Measurements from ENCODE around the gene ITGAD. TPM values are rescaled to one million over a fixed set of nuclear protein-coding genes. Genes with fewer than 3 reads are reported as not detected.

The ITGAD gene
- total RNA-seq, 4 donors from 2014 or later = not detected

DNA sequence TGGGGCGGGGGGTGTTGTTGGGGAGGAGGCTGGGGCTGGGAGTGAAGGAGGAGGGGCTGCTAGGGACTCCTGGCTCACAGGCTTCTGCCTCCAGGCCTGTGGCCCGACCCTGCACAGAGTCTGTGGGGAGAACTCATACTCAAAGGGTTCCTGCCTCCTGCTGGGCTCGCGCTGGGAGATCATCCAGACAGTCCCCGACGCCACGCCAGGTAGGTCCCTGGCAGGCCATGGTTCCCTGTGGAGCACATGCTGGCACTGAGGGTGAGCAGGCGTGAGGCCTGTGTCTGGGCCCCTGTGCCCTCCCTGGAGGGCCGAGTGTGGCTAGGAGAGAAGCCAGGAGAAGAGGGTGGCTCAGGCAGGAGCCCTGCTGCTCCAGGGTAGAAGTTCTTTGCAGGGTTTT is 4.6 kb downstream of the ITGAD start:
- TF ChIP-seq POLR2AphosphoS5 (IDR thresholded peaks at IDR 0.05) (no peak), EP300 (IDR thresholded peaks at IDR 0.05) (no peak), POLR2A (IDR thresholded peaks at IDR 0.05) (no peak)
- TF ChIP-seq, protein P1, sequence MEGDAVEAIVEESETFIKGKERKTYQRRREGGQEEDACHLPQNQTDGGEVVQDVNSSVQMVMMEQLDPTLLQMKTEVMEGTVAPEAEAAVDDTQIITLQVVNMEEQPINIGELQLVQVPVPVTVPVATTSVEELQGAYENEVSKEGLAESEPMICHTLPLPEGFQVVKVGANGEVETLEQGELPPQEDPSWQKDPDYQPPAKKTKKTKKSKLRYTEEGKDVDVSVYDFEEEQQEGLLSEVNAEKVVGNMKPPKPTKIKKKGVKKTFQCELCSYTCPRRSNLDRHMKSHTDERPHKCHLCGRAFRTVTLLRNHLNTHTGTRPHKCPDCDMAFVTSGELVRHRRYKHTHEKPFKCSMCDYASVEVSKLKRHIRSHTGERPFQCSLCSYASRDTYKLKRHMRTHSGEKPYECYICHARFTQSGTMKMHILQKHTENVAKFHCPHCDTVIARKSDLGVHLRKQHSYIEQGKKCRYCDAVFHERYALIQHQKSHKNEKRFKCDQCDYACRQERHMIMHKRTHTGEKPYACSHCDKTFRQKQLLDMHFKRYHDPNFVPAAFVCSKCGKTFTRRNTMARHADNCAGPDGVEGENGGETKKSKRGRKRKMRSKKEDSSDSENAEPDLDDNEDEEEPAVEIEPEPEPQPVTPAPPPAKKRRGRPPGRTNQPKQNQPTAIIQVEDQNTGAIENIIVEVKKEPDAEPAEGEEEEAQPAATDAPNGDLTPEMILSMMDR (IDR thresholded peaks at IDR 0.05) = no peak
- Histone ChIP-seq H3K36me3 (no peaks in the 10 kb centered on the region), H3K27me3 (peaks cover 9% of the 10 kb centered on the region), H3K27ac (no peak overlapping the region), H3K4me3 (no peak overlapping the region), H3K9me3 (no peaks in the 10 kb centered on the region), H3K4me1 (no peaks in the 10 kb centered on the region)
- DNase-seq (ENCODE audit: low spot score in 2 of 2) = no peak
- 67% methylated on average over 7 of the region's 9 CpGs for WGBS

DNA sequence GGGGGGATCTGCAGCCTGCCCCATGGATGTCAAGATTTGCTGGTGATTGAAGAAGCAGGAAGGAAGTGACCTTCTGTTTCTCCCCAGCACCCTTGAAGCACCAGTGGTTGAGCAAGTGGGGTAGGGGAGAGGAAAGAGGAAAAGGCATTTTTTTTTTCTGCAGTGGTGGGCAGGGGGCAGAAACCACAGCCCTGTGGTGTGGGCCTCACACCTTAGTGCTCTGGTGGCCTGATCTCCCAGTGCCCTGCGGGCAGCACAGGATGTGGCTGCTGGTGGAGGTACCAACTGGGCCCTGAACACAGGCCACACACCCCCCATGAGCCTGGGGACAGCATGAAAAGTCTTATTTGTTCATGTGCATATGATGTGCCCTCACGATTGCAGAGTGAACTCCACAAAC is 7.1 kb downstream of the ITGAD start:
- no peaks in the 10 kb centered on the region for H3K9me3 ChIP-seq
- DNase-seq (ENCODE audit: low spot score in 2 of 2) = no peak
- H3K27ac ChIP-seq = no peak overlapping the region
- H3K36me3 ChIP-seq = no peaks in the 10 kb centered on the region
- TF ChIP-seq POLR2AphosphoS5 (IDR thresholded peaks at IDR 0.05) = no peak
- TF ChIP-seq, protein P1 (IDR thresholded peaks at IDR 0.05) = no peak
- 71% methylated on average over 1 of the region's 2 CpGs for WGBS
- H3K4me3 ChIP-seq = no peak overlapping the region
- no peaks in the 10 kb centered on the region for H3K4me1 ChIP-seq
- H3K27me3 ChIP-seq = no peaks in the 10 kb centered on the region

- Histone ChIP-seq H3K36me3 (no peaks in the 10 kb centered on the region), H3K9me3 (no peaks in the 10 kb centered on the region), H3K27me3 (no peaks in the 10 kb centered on the region), H3K4me3 (no peak overlapping the region), H3K27ac (no peak overlapping the region), H3K4me1 (no peaks in the 10 kb centered on the region)
- DNase-seq (ENCODE audit: low spot score in 2 of 2) = no peak
- TF ChIP-seq, protein P1 (IDR thresholded peaks at IDR 0.05) = no peak
- TF ChIP-seq POLR2AphosphoS5 (IDR thresholded peaks at IDR 0.05) (no peak), POLR2A (IDR thresholded peaks at IDR 0.05) (no peak), EP300 (IDR thresholded peaks at IDR 0.05) (no peak)
- WGBS = 61% methylated on average over 5 of the region's 11 CpGs
These were observed 8.3 kb downstream of the ITGAD start for GRCh38 chr16:31401436-31401835.

- no peak overlapping the region for H3K4me3 ChIP-seq
- H3K9me3 ChIP-seq = no peaks in the 10 kb centered on the region
- TF ChIP-seq, protein P1 (IDR thresholded peaks at IDR 0.05) = no peak
- TF ChIP-seq POLR2AphosphoS5 (IDR thresholded peaks at IDR 0.05) = no peak
- no peak overlapping the region for H3K27ac ChIP-seq
- 65% methylated on average over 1 of the region's 1 CpG for WGBS
- no peaks in the 10 kb centered on the region for H3K4me1 ChIP-seq
- no peak for DNase-seq (ENCODE audit: low spot score in 2 of 2)
- no peaks in the 10 kb centered on the region for H3K27me3 ChIP-seq
- H3K36me3 ChIP-seq = no peaks in the 10 kb centered on the region
These were observed 9.6 kb downstream of the ITGAD start for GRCh38 chr16:31402687-31403086.

DNA sequence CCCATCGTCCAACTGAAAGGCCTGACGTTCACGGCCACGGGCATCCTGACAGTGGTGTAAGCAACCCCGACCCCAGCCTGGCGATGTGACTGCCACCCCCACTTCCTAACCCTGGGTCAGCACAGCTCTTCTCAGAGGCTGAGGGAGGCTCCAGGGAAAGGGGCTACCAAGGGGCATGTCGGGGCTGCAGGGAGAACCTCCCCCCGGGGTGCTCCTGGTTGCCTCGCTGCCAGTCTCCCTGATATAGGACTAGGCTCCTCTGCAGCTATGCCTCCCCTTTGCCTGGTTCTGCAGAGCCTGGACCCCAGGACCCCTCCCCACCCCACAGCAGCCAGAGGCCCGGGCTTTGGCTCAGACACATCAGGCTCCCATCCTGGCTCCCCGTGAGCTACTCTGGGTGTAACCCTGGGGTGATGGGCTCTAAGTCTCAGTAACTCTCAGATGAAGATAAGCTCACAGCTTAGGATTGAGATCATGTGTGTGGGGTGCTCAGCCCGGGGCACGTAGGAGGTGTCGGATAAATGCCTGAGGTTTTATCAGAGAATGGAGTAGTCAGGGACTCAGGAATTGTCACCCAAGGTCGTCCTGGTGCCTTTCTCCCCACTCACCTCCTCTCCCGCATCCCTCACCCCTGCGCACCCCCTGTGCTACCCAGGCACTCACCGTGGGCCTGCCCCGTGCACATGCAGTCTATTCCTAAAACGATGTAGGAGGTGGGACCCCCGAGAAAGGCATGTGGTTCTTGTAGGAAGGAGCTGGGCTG is 10.6 kb downstream of the ITGAD start:
- no peaks in the 10 kb centered on the region for H3K9me3 ChIP-seq
- no peaks in the 10 kb centered on the region for H3K36me3 ChIP-seq
- TF ChIP-seq POLR2AphosphoS5 (IDR thresholded peaks at IDR 0.05) = no peak
- no peak for TF ChIP-seq POLR2A (IDR thresholded peaks at IDR 0.05)
- TF ChIP-seq EP300 (IDR thresholded peaks at IDR 0.05) = no peak
- TF ChIP-seq, protein P1 (IDR thresholded peaks at IDR 0.05) = no peak
- H3K4me1 ChIP-seq = no peaks in the 10 kb centered on the region
- H3K27ac ChIP-seq = no peak overlapping the region
- no peak overlapping the region for H3K4me3 ChIP-seq
- DNase-seq (ENCODE audit: low spot score in 2 of 2) = no peak
- peaks cover 8% of the 10 kb centered on the region for H3K27me3 ChIP-seq
- 76% methylated on average over 21 of the region's 21 CpGs for WGBS

All from suprapubic skin (tissue), 4 donors.